Fibroblast of pulmonary artery (primary cell): ENCODE measurements around the gene MFRP.

Experiments used
- DNase-seq: peaks from one replicate; pipeline ENCODE4 v3.0.0-alpha.2; 2010; ENCODE audit warnings: low read depth
- H3K4me3 ChIP-seq: replicated peaks from 2 replicates; pipeline ENCODE4 v1.5.1; 2011; ENCODE audit warnings: low read depth, mild to moderate bottlenecking, control low read depth, low read length, moderate library complexity
- CTCF ChIP-seq: IDR thresholded peaks from 2 replicates; pipeline ENCODE4 v1.5.1; 2011; ENCODE audit warnings: mild to moderate bottlenecking, control low read depth, low read length, inconsistent platforms; ENCODE audit errors: missing control alignments

MFRP gene

GRCh38 chr11:119367661-119368120 lies 21.2 kb upstream of the MFRP start:
- DNase-seq: no peak
- no peak for TF ChIP-seq CTCF
- no peak overlapping the region for H3K4me3 ChIP-seq

- no peak for TF ChIP-seq CTCF
- H3K4me3 ChIP-seq: no peak overlapping the region
- no peak for DNase-seq
These were observed 20.4 kb upstream of the MFRP start for GRCh38 chr11:119366690-119367620.

- no peak for DNase-seq
- no peak overlapping the region for H3K4me3 ChIP-seq
These were observed 18.6 kb upstream of the MFRP start for GRCh38 chr11:119365071-119365591.

GRCh38 chr11:119363851-119364590 lies 17.5 kb upstream of the MFRP start:
- peak overlapping the region; percentile 17 for H3K4me3 ChIP-seq
- DNase-seq: peak; percentile 32
- no peak for TF ChIP-seq CTCF

More at GRCh38 chr11:119365071-119365591, 18.6 kb upstream of the MFRP start:
- TF ChIP-seq CTCF: no peak

- TF ChIP-seq CTCF: no peak
- no peak overlapping the region for H3K4me3 ChIP-seq
- no peak for DNase-seq
These were observed 16.8 kb upstream of the MFRP start for GRCh38 chr11:119363081-119363850.

GRCh38 chr11:119362741-119363080 lies 16.2 kb upstream of the MFRP start:
- no peak for TF ChIP-seq CTCF
- DNase-seq: no peak
- no peak overlapping the region for H3K4me3 ChIP-seq
